Measurements from ENCODE around the gene TWF2.

Gene TWF2

DNA sequence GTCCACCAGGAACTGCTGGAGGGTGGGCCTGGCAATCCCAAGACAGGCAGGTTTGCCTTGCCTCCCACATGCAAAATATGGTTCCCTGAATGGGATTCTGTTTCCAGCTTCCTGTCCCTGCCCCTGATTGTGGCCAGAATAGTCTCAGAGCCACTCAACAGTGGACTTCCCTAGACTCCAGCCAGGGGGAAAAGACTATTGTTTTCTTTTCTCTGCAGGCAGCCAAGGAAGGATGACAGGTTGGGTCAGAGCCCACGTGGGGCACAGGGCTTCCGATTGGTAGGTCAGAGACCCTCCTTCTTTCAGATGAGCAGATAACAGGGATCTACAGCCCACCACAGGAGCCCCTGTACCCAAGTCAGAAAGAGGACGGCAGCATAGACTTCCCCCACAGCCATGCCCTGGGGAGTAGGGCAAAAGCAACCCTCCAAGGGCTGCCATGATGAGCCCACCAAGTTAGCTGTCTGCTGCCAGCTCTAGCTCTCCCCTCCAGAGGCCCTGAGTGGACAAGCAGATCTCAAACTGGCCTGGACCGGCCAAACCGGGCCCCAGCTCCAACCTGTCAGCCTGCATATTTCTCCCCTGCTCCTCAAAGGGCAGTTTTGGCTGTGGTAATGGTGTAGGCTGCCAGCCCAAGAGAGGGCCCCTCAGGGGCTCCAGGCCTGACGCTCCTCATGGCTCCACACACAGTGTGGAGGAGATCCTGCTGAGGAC, 19.9 kb downstream of the TWF2 start:
- TF ChIP-seq CTCF (IDR thresholded peaks at IDR 0.05; ENCODE audit: borderline replicate concordance, control extremely low read depth, extremely low read depth, insufficient read depth, missing control alignments), result no peak
- in situ Hi-C loops (cut with MboI; ENCODE audit: low sequenced_read_pairs, unreplicated experiment), result no loop called here

GRCh38 chr3:52218454-52218853, 20.5 kb downstream of the TWF2 start:
- no peak for DNase-seq (ENCODE audit: low spot score)
- TF ChIP-seq CTCF (IDR thresholded peaks at IDR 0.05; ENCODE audit: borderline replicate concordance, control extremely low read depth, extremely low read depth, insufficient read depth, missing control alignments), result no peak
- in situ Hi-C loops (cut with MboI; ENCODE audit: low sequenced_read_pairs, unreplicated experiment), result no loop called here

More for the DNA sequence above, 19.9 kb downstream of the TWF2 start:
- DNase-seq (ENCODE audit: low spot score), result no peak

DNA sequence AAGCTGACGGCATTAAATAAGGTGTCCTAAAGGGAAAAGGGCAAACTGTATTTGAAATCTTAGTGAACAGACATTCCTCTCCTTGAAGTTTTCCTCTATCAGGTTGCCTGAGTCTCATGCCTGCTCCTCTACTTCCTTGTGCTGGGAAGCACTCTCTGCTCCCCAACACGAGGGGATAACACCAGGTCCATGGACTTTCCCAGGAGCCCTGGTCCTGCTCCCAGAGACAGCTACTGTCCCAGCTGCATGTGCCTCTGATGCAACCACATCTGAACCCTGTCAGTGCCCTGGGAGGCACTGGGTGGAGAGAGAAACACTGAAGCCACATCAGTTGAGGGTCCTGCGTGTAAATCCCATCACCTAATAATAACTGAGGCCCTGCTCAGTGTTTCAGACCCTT, 20.9 kb downstream of the TWF2 start:
- TF ChIP-seq CTCF (IDR thresholded peaks at IDR 0.05; ENCODE audit: borderline replicate concordance, control extremely low read depth, extremely low read depth, insufficient read depth, missing control alignments), result no peak
- no peak for DNase-seq (ENCODE audit: low spot score)
- in situ Hi-C loops (cut with MboI; ENCODE audit: low sequenced_read_pairs, unreplicated experiment), result no loop called here

DNA sequence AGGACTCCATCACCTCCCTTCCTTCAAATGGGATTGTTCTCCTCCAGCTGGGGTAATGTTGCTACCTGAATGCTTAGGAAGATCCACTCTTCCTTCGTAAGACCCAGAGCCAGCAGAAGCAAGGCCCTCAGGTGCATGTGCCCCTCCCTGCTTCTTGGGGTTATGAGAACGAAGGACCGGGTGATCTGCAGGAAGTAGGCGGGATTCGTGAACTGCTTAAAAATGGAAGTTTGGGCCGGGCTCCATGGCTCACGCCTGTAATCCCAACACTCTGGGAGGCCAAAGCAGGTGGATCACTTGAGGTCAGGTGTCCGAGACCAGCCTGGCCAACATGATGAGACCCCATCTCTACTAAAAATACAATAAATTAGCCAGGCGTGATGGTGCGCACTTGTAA, 21.6 kb downstream of the TWF2 start:
- DNase-seq (ENCODE audit: low spot score), result no peak
- TF ChIP-seq CTCF (IDR thresholded peaks at IDR 0.05; ENCODE audit: borderline replicate concordance, control extremely low read depth, extremely low read depth, insufficient read depth, missing control alignments), result no peak
- in situ Hi-C loops (cut with MboI; ENCODE audit: low sequenced_read_pairs, unreplicated experiment), result no loop called here

GRCh38 chr3:52216585-52217408, 22.2 kb downstream of the TWF2 start:
- in situ Hi-C loops (cut with MboI; ENCODE audit: low sequenced_read_pairs, unreplicated experiment), result no loop called here
- TF ChIP-seq CTCF (IDR thresholded peaks at IDR 0.05; ENCODE audit: borderline replicate concordance, control extremely low read depth, extremely low read depth, insufficient read depth, missing control alignments), result no peak
- DNase-seq (ENCODE audit: low spot score), result no peak

GRCh38 chr3:52215351-52215750, 23.6 kb downstream of the TWF2 start:
- no peak for TF ChIP-seq CTCF (IDR thresholded peaks at IDR 0.05; ENCODE audit: borderline replicate concordance, control extremely low read depth, extremely low read depth, insufficient read depth, missing control alignments)
- in situ Hi-C loops (cut with MboI; ENCODE audit: low sequenced_read_pairs, unreplicated experiment), result no loop called here
- no peak for DNase-seq (ENCODE audit: low spot score)
